HG02938 (cell line): Measurements from ENCODE around the gene ACTR5.
A peak's percentile ranks its signal among the peaks of the same experiment; 100 is the strongest.

Source experiments
- ATAC-seq: cut with Tn5 transposase; IDR thresholded peaks from one replicate; pipeline ENCODE4 v1.9.1; 2021; ENCODE audit warnings: mild to moderate bottlenecking, moderate library complexity; ENCODE audit not compliant: unreplicated experiment

ACTR5 gene

GRCh38 chr20:38748097-38748860 lies at the start of gene ACTR5:
Gene ACTR5 (plus strand): TSS chr20:38748460. CDS start chr20:38748479, 19 bp downstream.
- peak; percentile 87 for ATAC-seq

- ATAC-seq, result no peak
These were observed 49.7 kb upstream of the ACTR5 start for GRCh38 chr20:38698541-38698940.

GRCh38 chr20:38700141-38700540 lies 48.1 kb upstream of the ACTR5 start:
- no peak for ATAC-seq

DNA sequence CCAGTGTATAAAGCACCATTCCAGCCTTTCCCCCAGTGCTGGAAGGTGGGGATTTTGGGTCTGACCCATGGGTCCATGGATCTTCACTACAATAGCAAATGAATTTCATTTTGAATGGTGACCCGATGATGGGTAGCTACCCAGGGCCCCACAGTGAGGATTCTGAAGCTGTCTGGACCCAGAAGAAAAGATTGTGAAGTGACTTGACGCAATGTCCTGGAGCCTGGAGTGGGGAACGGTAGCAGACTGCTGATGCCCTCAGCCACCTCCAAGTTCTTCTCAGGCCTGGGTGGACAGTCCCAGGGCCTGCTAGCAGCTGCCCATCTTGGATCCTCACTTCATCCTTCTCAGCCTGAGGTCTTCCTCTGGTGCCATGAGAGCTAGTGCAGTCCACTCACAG lies 47.3 kb upstream of the ACTR5 start:
- no peak for ATAC-seq

DNA sequence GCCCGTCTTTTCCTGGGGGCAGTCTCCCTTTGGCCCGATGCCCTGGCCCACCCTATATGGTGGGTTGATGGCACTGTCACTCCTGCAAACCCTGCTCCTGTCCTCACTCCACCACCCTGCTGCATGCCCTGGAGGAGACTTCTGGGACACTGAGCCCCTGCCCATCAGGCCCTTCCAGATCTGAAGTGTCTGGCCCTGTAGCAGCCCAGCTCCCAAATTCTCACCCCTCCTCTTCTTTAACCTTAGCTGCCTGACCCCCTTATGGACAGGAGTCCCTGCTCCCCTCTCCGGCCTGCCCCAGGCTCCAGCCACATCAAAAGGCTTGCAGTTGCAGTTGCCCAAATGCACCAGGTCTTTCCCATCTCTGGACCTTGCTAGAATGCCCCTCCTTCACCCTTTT lies 44.7 kb upstream of the ACTR5 start:
- no peak for ATAC-seq

GRCh38 chr20:38704136-38704535 lies 44.1 kb upstream of the ACTR5 start:
- ATAC-seq, result no peak

GRCh38 chr20:38706509-38706908 lies 41.8 kb upstream of the ACTR5 start:
- ATAC-seq, result no peak

DNA sequence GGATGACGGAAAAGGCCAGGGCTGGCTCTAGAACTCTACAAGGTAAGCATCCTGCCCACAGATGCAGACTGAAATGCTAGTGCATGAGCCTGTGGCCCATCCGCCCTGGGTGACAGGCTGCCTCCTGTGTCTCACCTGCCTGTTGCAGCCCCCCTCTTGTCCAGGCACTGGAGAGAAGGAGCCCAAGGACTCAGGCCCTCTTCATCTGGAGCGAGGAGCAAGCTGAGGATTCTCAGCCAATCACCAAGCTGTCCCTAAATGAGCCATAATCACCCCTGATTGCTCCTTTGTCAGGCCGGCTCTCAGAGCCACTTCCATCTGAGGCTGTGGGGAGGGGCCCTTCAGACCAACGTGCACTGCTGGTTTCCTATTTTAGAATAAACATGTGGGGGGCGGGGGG lies 34.0 kb upstream of the ACTR5 start:
- ATAC-seq, result no peak

DNA sequence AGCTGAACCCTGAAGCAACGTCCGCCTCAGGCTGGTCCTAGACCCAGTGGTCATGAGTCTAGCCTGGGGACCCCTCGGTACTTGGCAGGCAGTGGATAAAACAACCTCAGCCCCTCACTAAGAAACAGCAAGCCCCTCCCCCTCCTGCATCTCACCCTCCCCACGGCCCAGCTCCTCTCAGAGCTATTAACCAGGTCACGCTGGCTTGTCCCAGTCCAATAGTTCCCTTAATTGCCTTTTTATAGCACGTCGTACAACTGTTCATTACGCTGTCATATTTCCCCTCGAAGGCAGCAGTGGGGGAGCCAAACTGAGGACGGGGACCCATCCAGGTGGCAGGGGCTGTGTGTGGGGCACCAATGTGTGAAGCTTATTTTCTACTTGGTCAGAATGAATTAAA lies 32.6 kb upstream of the ACTR5 start:
- no peak for ATAC-seq

GRCh38 chr20:38722683-38723016 lies 25.6 kb upstream of the ACTR5 start:
- ATAC-seq, result no peak

DNA sequence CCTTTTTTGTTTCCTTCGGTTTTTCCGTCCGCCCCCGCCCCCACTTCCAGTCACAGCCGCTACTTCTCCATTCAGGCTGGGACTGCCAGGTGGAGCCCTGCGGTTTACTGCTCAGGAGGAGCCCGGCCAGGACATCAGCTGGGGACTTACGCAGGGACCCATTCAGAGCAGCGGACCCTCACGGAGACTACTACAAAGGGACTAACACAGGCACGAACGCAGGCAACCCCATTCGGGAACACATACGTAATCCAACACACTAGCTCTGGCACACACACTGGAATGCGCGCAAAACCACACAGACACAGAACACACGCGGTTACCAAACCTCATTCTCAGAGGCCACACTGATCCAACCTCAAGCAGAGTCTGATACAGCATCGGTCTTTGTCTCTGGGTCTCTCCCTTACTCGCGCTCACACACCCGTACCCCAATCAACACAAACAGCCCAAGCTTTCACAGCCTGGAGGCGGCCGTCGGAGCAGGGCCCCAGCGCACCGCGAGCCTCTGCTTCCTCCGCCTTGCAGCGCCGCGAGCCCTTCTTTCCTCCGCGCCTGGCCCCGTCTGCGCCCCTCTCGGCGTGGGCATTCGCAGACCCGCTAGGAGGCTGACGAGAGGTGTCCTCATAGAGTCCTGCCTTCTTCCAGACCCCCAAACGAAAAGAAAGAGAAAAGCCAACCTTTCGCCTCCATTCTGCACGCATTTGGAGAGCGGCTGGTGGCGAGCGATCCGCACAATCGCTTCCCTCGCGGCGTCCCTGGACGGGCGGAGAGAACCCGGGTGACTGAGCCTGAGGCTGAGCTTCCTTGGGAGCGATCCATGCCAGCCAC lies 25.0 kb upstream of the ACTR5 start:
- no peak for ATAC-seq

DNA sequence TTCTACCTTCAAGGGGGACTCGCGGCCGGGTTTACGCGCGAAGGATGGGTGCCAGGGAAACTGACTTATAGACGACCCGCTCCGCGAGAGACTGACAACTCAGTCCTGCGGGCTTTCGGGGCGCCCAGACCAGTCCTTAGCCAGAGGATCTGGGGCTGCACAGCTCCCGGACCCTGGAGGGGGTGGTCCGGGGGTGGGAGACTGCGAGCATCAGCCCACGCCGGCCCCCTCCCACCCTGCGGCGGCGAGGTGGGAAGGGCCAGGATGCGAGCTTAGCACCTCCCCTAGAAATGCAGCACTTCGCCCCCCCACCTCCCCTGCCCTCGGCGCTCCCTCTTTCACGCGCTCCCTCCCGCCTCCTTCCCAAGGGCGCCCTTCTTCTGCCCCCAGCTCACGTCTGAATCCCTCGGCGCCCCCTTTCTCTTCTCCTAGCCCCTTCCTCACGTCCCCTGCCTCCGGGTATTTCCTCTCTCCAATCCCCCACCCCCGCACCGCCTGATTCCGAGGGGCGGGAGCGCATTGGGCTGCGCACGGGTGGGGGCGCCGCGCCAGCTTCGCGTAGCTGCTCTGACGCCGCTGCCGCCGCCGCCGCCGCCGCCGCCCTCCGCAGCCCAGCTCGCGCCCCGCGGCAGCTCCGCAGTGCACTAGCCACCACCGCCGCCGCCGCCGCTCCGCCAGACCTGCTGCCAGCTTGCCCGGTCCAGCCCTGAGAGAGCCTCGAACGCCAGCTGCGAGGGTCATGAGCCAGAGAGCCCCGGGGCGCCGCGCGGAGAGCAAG lies 24.2 kb upstream of the ACTR5 start, which contains the start of gene SLC32A1:
Gene SLC32A1 (plus strand): TSS at position 639 of the 778 bp plus-strand sequence. CDS start 239 bp downstream, outside the sequence.
- ATAC-seq, result no peak

DNA sequence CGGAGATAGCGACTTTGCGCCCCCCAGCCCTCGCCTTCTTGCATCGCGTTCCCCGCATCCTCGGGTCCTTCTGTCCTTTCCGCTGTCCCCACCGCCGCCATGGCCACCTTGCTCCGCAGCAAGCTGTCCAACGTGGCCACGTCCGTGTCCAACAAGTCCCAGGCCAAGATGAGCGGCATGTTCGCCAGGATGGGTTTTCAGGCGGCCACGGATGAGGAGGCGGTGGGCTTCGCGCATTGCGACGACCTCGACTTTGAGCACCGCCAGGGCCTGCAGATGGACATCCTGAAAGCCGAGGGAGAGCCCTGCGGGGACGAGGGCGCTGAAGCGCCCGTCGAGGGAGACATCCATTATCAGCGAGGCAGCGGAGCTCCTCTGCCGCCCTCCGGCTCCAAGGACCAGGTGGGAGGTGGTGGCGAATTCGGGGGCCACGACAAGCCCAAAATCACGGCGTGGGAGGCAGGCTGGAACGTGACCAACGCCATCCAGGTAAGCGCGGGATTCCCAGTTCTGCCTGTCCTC lies 23.6 kb upstream of the ACTR5 start:
- ATAC-seq, result no peak

- ATAC-seq, result no peak
These were observed 22.9 kb upstream of the ACTR5 start for GRCh38 chr20:38725148-38725901.

GRCh38 chr20:38725931-38726803 lies 22.1 kb upstream of the ACTR5 start:
- no peak for ATAC-seq

GRCh38 chr20:38726804-38727606 lies 21.3 kb upstream of the ACTR5 start:
- ATAC-seq, result no peak

DNA sequence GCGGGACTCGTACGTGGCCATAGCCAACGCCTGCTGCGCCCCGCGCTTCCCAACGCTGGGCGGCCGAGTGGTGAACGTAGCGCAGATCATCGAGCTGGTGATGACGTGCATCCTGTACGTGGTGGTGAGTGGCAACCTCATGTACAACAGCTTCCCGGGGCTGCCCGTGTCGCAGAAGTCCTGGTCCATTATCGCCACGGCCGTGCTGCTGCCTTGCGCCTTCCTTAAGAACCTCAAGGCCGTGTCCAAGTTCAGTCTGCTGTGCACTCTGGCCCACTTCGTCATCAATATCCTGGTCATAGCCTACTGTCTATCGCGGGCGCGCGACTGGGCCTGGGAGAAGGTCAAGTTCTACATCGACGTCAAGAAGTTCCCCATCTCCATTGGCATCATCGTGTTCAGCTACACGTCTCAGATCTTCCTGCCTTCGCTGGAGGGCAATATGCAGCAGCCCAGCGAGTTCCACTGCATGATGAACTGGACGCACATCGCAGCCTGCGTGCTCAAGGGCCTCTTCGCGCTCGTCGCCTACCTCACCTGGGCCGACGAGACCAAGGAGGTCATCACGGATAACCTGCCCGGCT lies 20.6 kb upstream of the ACTR5 start:
- no peak for ATAC-seq

DNA sequence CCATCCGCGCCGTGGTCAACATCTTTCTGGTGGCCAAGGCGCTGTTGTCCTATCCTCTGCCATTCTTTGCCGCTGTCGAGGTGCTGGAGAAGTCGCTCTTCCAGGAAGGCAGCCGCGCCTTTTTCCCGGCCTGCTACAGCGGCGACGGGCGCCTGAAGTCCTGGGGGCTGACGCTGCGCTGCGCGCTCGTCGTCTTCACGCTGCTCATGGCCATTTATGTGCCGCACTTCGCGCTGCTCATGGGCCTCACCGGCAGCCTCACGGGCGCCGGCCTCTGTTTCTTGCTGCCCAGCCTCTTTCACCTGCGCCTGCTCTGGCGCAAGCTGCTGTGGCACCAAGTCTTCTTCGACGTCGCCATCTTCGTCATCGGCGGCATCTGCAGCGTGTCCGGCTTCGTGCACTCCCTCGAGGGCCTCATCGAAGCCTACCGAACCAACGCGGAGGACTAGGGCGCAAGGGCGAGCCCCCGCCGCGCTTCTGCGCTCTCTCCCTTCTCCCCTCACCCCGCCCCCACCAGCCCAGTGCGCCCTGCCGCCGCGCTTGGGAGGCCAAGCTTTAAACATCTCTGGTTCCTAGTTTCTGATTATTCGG lies 20.0 kb upstream of the ACTR5 start:
- no peak for ATAC-seq
